Panc1 (cell line): ENCODE data around the gene TMEM235. TPM values are rescaled to one million over a fixed set of nuclear protein-coding genes. Genes with fewer than 3 reads are reported as not detected.

Experiments used
- ATAC-seq: fragments of 200-7000 bp; cut with Tn5 transposase; 2 replicates; pipeline ENCODE4 v1.9.1; 2020; ENCODE audit warnings: mild to moderate bottlenecking, moderate library complexity
- BruUV-seq: library from RNA; stranded (reverse); fragments of 400-500 nt; replicated peaks from 2 replicates; lab custom pipeline; 2021; lab: Mats Ljungman, UMichigan
- CTCF ChIA-PET: fragments of 300-600 bp; sonication (Branson Sonifier 250); formaldehyde crosslinking; loops from one replicate; lab custom pipeline; 2022; ENCODE audit warnings: antibody characterized with exemption; lab: Charles Lee
- POLR2A ChIA-PET: fragments of 300-600 bp; sonication (Branson Sonifier 250); formaldehyde crosslinking; loops from one replicate; lab custom pipeline; 2022; ENCODE audit warnings: antibody characterized with exemption; lab: Charles Lee
- DNase-seq: peaks from one replicate; pipeline ENCODE4 v3.0.0-alpha.2; 2010; ENCODE audit warnings: low read depth, low spot score
- H3K27ac ChIP-seq: 2 replicates; pipeline ENCODE4 v1.5.1; 2011; ENCODE audit warnings: mild to moderate bottlenecking, low read length, inconsistent platforms
- H3K27me3 ChIP-seq: fragments of 200-500 bp; sonication (Bioruptor generic); 2 replicates; pipeline ENCODE4 v1.6.0; 2014; ENCODE audit warnings: low read length, inconsistent platforms; ENCODE audit not compliant: control insufficient read depth, insufficient read depth
- H3K36me3 ChIP-seq: fragments of 200-500 bp; sonication (Bioruptor generic); 2 replicates; pipeline ENCODE4 v1.5.1; 2014; ENCODE audit warnings: inconsistent platforms, mild to moderate bottlenecking, low read length, moderate library complexity; ENCODE audit not compliant: control insufficient read depth, insufficient read depth
- H3K4me1 ChIP-seq: 2 replicates; pipeline ENCODE4 v1.5.1; 2011; ENCODE audit warnings: inconsistent platforms, mild to moderate bottlenecking, low read length, moderate library complexity; ENCODE audit not compliant: control insufficient read depth, insufficient read depth
- H3K4me3 ChIP-seq, 2 experiments: 2 replicates each; pipeline ENCODE4 v1.5.1; 2011 to 2012; ENCODE audit warnings: low read depth in 2 of 2, low read length in 2 of 2, mild to moderate bottlenecking in 2 of 2, inconsistent platforms in 1 of 2, moderate library complexity in 1 of 2
- H3K9me3 ChIP-seq: fragments of 200-500 bp; sonication (Bioruptor generic); 2 replicates; pipeline ENCODE4 v1.5.1; 2014; ENCODE audit warnings: low read depth, mild to moderate bottlenecking, inconsistent platforms, low read length, moderate library complexity; ENCODE audit not compliant: control insufficient read depth, insufficient read depth
- POLR2AphosphoS5 ChIP-seq: IDR thresholded peaks from 2 replicates; pipeline ENCODE4 v1.6.1; 2012; ENCODE audit warnings: mild to moderate bottlenecking, low read depth, low read length, moderate library complexity
- SIN3A ChIP-seq: IDR thresholded peaks from 2 replicates; pipeline ENCODE4 v1.6.1; 2012; ENCODE audit warnings: low read depth, mild to moderate bottlenecking, low read length, moderate library complexity, borderline replicate concordance; ENCODE audit not compliant: insufficient read depth
- TCF7L2 ChIP-seq: IDR thresholded peaks from 2 replicates; pipeline ENCODE4 v1.6.1; 2011; ENCODE audit warnings: mild to moderate bottlenecking, low read depth, low read length, inconsistent platforms
- in situ Hi-C: cut with HindIII; loops from 2 replicates; pipeline ENCODE4 v1.10.0; 2016; ENCODE audit warnings: low sequenced_read_pairs, low pct_unique_long_range_greater_than_20kb
- intact Hi-C: fragments of 100-400 bp; cut with micrococcal nuclease; formaldehyde crosslinking; loops from one replicate; pipeline ENCODE4 v1.10.0; 2022; ENCODE audit not compliant: unreplicated experiment
- total RNA-seq: library from RNA; stranded (reverse); gene quantifications from one replicate; pipeline ENCODE4 v1.2.1, GENCODE V29; 2021; ENCODE audit not compliant: unreplicated experiment
- TF ChIP-seq, protein P1 (sequence below), 2 experiments: IDR thresholded peaks; 2 replicates each; pipeline ENCODE4 v1.6.1; 2011 to 2012; ENCODE audit warnings: low read depth in 2 of 2, control low read depth in 1 of 2, low read length in 1 of 2, mild to moderate bottlenecking in 1 of 2, moderate library complexity in 1 of 2; ENCODE audit not compliant: insufficient read depth in 1 of 2
- TF ChIP-seq, protein P2 (sequence below): fragments of 450-650 bp; IDR thresholded peaks from 2 replicates; pipeline ENCODE4 v1.5.1; 2017; ENCODE audit warnings: mild to moderate bottlenecking

TMEM235 gene
- total RNA-seq, 1 experiment from 2014 or later: not detected

DNA sequence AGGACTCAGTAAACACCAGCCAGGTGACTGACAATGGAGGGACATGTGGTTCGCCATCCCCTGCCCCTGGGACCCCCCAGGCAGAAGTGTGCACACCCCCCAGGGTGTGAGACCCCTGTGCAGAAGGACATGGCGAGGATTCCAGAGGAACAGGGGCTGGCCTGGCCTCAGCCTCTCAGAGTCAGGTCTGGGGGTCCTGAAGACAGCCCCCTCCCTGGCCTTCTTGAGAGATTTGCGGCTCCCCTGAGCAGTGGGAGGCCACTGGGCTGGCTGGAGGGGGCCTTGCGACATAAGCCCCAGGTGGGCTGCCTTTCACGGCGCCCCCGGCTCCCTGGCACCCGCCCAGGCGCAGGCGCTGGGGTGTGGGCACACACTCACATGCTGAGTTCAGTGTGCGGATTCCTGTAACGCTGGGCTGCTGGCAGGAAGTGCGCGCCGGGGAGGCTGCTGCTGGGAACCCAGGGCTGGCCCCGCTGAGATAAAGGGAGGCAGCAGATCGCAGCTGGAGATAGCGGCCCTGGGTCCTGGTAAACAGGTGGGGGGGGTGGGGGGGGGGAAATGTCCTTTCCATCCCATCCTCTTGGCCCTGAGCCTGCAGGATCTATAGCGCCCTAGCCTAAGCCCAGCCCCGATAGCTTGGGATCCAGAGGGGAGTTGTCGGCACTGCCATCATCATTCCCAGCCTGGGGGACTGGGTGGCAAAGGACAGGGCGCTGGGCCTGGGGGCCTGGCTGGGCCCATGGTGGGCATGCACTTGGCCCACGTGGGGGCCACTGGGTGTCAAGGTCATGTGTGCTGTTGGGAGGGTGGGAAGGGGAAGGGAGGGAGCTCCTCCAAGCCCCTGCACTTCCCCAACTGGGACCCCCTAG is 27.1 kb downstream of the TMEM235 start:
- Histone ChIP-seq H3K4me3 (no peak overlapping the region), H3K36me3 (no peaks in the 10 kb centered on the region), H3K9me3 (no peaks in the 10 kb centered on the region), H3K27ac (peak overlapping the region; percentile 64), H3K4me1 (peaks cover 37% of the 10 kb centered on the region), H3K27me3 (no peaks in the 10 kb centered on the region)
- BruUV-seq: no TSS peak
- intact Hi-C loops (no loop called here), in situ Hi-C loops (no loop called here)
- no peak for TF ChIP-seq SIN3A
- TF ChIP-seq, protein P1, sequence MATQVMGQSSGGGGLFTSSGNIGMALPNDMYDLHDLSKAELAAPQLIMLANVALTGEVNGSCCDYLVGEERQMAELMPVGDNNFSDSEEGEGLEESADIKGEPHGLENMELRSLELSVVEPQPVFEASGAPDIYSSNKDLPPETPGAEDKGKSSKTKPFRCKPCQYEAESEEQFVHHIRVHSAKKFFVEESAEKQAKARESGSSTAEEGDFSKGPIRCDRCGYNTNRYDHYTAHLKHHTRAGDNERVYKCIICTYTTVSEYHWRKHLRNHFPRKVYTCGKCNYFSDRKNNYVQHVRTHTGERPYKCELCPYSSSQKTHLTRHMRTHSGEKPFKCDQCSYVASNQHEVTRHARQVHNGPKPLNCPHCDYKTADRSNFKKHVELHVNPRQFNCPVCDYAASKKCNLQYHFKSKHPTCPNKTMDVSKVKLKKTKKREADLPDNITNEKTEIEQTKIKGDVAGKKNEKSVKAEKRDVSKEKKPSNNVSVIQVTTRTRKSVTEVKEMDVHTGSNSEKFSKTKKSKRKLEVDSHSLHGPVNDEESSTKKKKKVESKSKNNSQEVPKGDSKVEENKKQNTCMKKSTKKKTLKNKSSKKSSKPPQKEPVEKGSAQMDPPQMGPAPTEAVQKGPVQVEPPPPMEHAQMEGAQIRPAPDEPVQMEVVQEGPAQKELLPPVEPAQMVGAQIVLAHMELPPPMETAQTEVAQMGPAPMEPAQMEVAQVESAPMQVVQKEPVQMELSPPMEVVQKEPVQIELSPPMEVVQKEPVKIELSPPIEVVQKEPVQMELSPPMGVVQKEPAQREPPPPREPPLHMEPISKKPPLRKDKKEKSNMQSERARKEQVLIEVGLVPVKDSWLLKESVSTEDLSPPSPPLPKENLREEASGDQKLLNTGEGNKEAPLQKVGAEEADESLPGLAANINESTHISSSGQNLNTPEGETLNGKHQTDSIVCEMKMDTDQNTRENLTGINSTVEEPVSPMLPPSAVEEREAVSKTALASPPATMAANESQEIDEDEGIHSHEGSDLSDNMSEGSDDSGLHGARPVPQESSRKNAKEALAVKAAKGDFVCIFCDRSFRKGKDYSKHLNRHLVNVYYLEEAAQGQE (IDR thresholded peaks at IDR 0.05; ENCODE audit: insufficient read depth in 1 of 2, low read depth in 2 of 2, low read length in 1 of 2): no peak
- TF ChIP-seq POLR2AphosphoS5: no peak
- 0 out of 2 replicates have a peak, but pooled peaks have one; percentile 34 for TF ChIP-seq TCF7L2
- ATAC-seq (no peak; the same call in 1 of the 2 replicates), DNase-seq (no peak)
- ChIA-PET CTCF (interaction anchor here (0.6 to 1.0 kb wide), 2 partner anchors 10 to 104 kb away, joined by 5 read pairs; no protein-coding TSS in a partner anchor), POLR2A (interaction anchor here (0.7 kb wide), 1 partner anchor 230 kb away, joined by 13 read pairs; no protein-coding TSS in a partner anchor)

DNA sequence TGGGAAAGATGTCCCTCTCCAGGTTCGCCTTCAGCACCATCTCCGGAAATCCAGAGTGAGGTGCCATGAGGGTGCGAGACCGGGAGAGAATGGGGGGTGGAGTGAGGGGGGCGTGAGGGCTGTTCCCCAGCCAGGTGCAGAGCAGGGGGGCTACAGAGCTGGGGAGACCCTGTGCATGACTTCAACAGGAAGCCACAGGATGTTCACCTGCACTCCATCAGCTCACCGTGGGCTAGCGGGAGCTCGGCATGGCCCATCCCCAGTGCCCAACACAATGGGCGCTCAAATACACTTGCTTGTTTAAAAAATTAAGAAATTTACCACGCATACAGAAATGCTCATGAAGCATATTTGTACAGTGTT is 27.7 kb downstream of the TMEM235 start:
- DNase-seq (no peak), ATAC-seq (no peak)
- ChIA-PET CTCF (interaction anchor here (1.0 kb wide), 1 partner anchor 104 kb away, joined by 5 read pairs; no protein-coding TSS in a partner anchor), POLR2A (interaction anchor here (0.7 kb wide), 1 partner anchor 230 kb away, joined by 13 read pairs; no protein-coding TSS in a partner anchor)
- in situ Hi-C loops: no loop called here
- intact Hi-C loops: no loop called here
- Histone ChIP-seq H3K27ac (0 out of 2 replicates have a peak overlapping the region, but pooled peaks have one; percentile 5), H3K9me3 (no peaks in the 10 kb centered on the region), H3K36me3 (no peaks in the 10 kb centered on the region), H3K27me3 (no peaks in the 10 kb centered on the region), H3K4me1 (peaks cover 38% of the 10 kb centered on the region), H3K4me3 (no peak overlapping the region)
- TF ChIP-seq SIN3A (no peak), TCF7L2 (no peak), POLR2AphosphoS5 (no peak)
- TF ChIP-seq, protein P1 (IDR thresholded peaks at IDR 0.05; ENCODE audit: insufficient read depth in 1 of 2, low read depth in 2 of 2, low read length in 1 of 2): no peak
- TF ChIP-seq, protein P2, sequence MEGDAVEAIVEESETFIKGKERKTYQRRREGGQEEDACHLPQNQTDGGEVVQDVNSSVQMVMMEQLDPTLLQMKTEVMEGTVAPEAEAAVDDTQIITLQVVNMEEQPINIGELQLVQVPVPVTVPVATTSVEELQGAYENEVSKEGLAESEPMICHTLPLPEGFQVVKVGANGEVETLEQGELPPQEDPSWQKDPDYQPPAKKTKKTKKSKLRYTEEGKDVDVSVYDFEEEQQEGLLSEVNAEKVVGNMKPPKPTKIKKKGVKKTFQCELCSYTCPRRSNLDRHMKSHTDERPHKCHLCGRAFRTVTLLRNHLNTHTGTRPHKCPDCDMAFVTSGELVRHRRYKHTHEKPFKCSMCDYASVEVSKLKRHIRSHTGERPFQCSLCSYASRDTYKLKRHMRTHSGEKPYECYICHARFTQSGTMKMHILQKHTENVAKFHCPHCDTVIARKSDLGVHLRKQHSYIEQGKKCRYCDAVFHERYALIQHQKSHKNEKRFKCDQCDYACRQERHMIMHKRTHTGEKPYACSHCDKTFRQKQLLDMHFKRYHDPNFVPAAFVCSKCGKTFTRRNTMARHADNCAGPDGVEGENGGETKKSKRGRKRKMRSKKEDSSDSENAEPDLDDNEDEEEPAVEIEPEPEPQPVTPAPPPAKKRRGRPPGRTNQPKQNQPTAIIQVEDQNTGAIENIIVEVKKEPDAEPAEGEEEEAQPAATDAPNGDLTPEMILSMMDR: no peak
- BruUV-seq: no TSS peak
